Upper lobe of right lung (tissue), 1 donor: ENCODE measurements around the gene DLG2. TPM values are rescaled to one million over a fixed set of nuclear protein-coding genes. Genes with fewer than 3 reads are reported as not detected.
A peak's percentile ranks its signal among the peaks of the same experiment; 100 is the strongest.

ENCODE experiments used
- ATAC-seq: fragments of 200-7000 bp; cut with Tn5 transposase; one replicate; pipeline ENCODE4 v1.9.1; 2020; ENCODE audit warnings: mild to moderate bottlenecking, moderate library complexity
- DNase-seq: peaks from one replicate; pipeline ENCODE4 v3.0.0-alpha.2; 2020
- H3K27ac ChIP-seq: fragments of 200-600 bp; one replicate; pipeline ENCODE4 v1.8.0; 2022
- H3K27me3 ChIP-seq: fragments of 200-600 bp; one replicate; pipeline ENCODE4 v1.8.0; 2022; ENCODE audit warnings: mild to moderate bottlenecking
- H3K36me3 ChIP-seq: fragments of 200-600 bp; one replicate; pipeline ENCODE4 v1.8.0; 2022
- H3K4me1 ChIP-seq: fragments of 200-600 bp; one replicate; pipeline ENCODE4 v1.8.0; 2022
- H3K4me3 ChIP-seq: fragments of 200-600 bp; one replicate; pipeline ENCODE4 v1.8.0; 2022; ENCODE audit warnings: mild to moderate bottlenecking
- H3K9me3 ChIP-seq: fragments of 200-600 bp; one replicate; pipeline ENCODE4 v1.8.0; 2022
- intact Hi-C: fragments of 100-400 bp; cut with DNase I; formaldehyde crosslinking; loops from one replicate; pipeline ENCODE4 v1.11.0; 2022
- total RNA-seq: library from RNA; stranded (reverse); fragmentation: NEBNext Ultra II Directional; extraction: Animal tissue kit (Norgen Biotek cat#: 25700); gene quantifications from one replicate; pipeline ENCODE4 v1.2.1, GENCODE V29; 2021
- TF ChIP-seq, protein P1 (sequence below): fragments of 200-600 bp; IDR thresholded peaks from one replicate; pipeline ENCODE4 v1.8.0; 2022; ENCODE audit warnings: antibody characterized with exemption
- donor health status: DM: no; HTN: yes; CAD: no; lungs with severe emphysema.

The DLG2 gene
- total RNA-seq, 1 donor from 2014 or later: 9.7 TPM

DNA sequence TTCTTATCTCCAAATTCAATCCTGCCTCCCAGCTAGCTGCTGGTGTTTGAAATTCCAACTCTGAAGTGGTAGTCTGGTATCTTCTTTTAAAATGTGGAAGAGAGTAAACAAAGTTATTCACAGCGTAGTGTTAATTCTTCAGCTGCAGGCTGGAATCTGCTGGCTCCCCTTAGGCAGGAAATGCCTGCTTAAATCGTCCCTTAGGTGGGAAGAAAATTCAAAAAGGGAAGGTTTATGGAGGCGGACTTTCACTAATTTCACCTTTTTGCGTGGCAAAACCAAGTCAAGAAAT, 1901.9 kb downstream of the DLG2 start:
- TF ChIP-seq, protein P1, sequence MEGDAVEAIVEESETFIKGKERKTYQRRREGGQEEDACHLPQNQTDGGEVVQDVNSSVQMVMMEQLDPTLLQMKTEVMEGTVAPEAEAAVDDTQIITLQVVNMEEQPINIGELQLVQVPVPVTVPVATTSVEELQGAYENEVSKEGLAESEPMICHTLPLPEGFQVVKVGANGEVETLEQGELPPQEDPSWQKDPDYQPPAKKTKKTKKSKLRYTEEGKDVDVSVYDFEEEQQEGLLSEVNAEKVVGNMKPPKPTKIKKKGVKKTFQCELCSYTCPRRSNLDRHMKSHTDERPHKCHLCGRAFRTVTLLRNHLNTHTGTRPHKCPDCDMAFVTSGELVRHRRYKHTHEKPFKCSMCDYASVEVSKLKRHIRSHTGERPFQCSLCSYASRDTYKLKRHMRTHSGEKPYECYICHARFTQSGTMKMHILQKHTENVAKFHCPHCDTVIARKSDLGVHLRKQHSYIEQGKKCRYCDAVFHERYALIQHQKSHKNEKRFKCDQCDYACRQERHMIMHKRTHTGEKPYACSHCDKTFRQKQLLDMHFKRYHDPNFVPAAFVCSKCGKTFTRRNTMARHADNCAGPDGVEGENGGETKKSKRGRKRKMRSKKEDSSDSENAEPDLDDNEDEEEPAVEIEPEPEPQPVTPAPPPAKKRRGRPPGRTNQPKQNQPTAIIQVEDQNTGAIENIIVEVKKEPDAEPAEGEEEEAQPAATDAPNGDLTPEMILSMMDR: no peak
- DNase-seq (no peak), ATAC-seq (no peak)
- intact Hi-C loops: no loop called here
- Histone ChIP-seq H3K4me3 (peak overlapping the region; percentile 46), H3K36me3 (no peaks in the 10 kb centered on the region), H3K9me3 (no peaks in the 10 kb centered on the region), H3K27ac (no peak overlapping the region), H3K4me1 (peaks cover 9% of the 10 kb centered on the region), H3K27me3 (no peaks in the 10 kb centered on the region)

- TF ChIP-seq, protein P1: peak; percentile 46
- Histone ChIP-seq H3K9me3 (no peaks in the 10 kb centered on the region), H3K36me3 (no peaks in the 10 kb centered on the region), H3K27me3 (no peaks in the 10 kb centered on the region), H3K4me1 (peaks cover 9% of the 10 kb centered on the region), H3K27ac (no peak overlapping the region), H3K4me3 (peak overlapping the region; percentile 46)
- intact Hi-C loops: no loop called here
- DNase-seq (no peak), ATAC-seq (peak; percentile 66)
These were observed 1903.1 kb downstream of the DLG2 start for GRCh38 chr11:83723999-83724398.

GRCh38 chr11:83722392-83723119, 1904.6 kb downstream of the DLG2 start:
- TF ChIP-seq, protein P1: no peak
- no peaks in the 10 kb centered on the region for H3K36me3 ChIP-seq
- H3K4me1 ChIP-seq: peaks cover 9% of the 10 kb centered on the region
- DNase-seq (no peak), ATAC-seq (no peak)
- H3K27me3 ChIP-seq: no peaks in the 10 kb centered on the region
- no peaks in the 10 kb centered on the region for H3K9me3 ChIP-seq
- intact Hi-C loops: no loop called here
- no peak overlapping the region for H3K27ac ChIP-seq
- H3K4me3 ChIP-seq: no peak overlapping the region

DNA sequence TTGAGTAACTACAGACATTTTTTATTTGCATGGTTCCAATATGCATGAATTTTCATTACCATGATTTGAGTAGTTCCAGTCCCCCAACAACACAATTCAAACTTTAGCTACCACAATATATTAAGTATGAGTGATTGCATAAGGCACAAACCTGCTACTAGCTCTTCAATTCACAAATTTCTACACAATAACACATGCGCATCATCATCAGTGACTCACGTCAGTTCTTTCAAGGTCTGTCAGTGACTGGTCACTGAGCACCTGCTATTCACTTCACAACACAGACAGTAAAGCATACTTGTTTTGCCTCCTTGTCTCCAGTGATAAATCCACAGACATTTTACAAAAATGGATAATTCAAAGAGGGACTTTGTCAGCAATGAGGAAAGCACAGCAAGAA, 1905.9 kb downstream of the DLG2 start:
- Histone ChIP-seq H3K27ac (no peak overlapping the region), H3K36me3 (no peaks in the 10 kb centered on the region), H3K9me3 (no peaks in the 10 kb centered on the region), H3K4me1 (peaks cover 9% of the 10 kb centered on the region), H3K4me3 (no peak overlapping the region), H3K27me3 (no peaks in the 10 kb centered on the region)
- no peak for DNase-seq
- no peak for ATAC-seq
- intact Hi-C loops: no loop called here
- TF ChIP-seq, protein P1: no peak

- DNase-seq (no peak), ATAC-seq (no peak)
- TF ChIP-seq, protein P1: no peak
- Histone ChIP-seq H3K4me3 (no peak overlapping the region), H3K4me1 (peaks cover 9% of the 10 kb centered on the region), H3K27ac (no peak overlapping the region), H3K36me3 (no peaks in the 10 kb centered on the region), H3K27me3 (no peaks in the 10 kb centered on the region), H3K9me3 (no peaks in the 10 kb centered on the region)
- intact Hi-C loops: no loop called here
These were observed 1906.5 kb downstream of the DLG2 start for GRCh38 chr11:83720675-83721074.

GRCh38 chr11:83717537-83717936, 1909.6 kb downstream of the DLG2 start:
- Histone ChIP-seq H3K9me3 (no peaks in the 10 kb centered on the region), H3K36me3 (no peaks in the 10 kb centered on the region), H3K4me1 (no peaks in the 10 kb centered on the region), H3K27ac (no peak overlapping the region), H3K4me3 (no peak overlapping the region), H3K27me3 (no peaks in the 10 kb centered on the region)
- TF ChIP-seq, protein P1: no peak
- ATAC-seq: no peak
- DNase-seq: no peak
- intact Hi-C loops: no loop called here
